Naive thymus-derived CD4-positive, alpha-beta T cell (primary cell): ENCODE measurements around the gene PLOD3. TPM values are rescaled to one million over a fixed set of nuclear protein-coding genes. Genes with fewer than 3 reads are reported as not detected.
A peak's percentile ranks its signal among the peaks of the same experiment; 100 is the strongest.
"Not testable (repeated sequence)": the region's sequence is repeated elsewhere in the genome, so short reads cannot be mapped to it uniquely, and the experiment has no call there.

Experiments used
- ATAC-seq: fragments of 150-1000 bp; cut with Tn5 transposase; 2 replicates; pipeline ENCODE4 v1.10.0; 2021; ENCODE audit warnings: mild to moderate bottlenecking, moderate library complexity
- CTCF ChIA-PET: fragments of 350-600 bp; sonication (Branson Sonifier 250); formaldehyde crosslinking; loops from one replicate; lab custom pipeline; 2021; ENCODE audit warnings: antibody characterized with exemption; lab: Charles Lee
- POLR2A ChIA-PET: fragments of 350-600 bp; sonication (Branson Sonifier 250); formaldehyde crosslinking; loops from one replicate; lab custom pipeline; 2021; ENCODE audit warnings: antibody characterized with exemption, inconsistent platforms; lab: Charles Lee
- DNase-seq, 9 donors: peaks; one replicate each; pipeline versions ENCODE4 v3.0.0 to v3.0.0-alpha.2; 2020 to 2022; ENCODE audit warnings: mixed read lengths in 1 of 9
- H3K27ac ChIP-seq: one replicate; pipeline ENCODE4 v1.7.0; 2013; ENCODE audit warnings: mild to moderate bottlenecking, low read depth, low read length, moderate library complexity
- H3K27me3 ChIP-seq, 2 donors: one replicate each; pipeline ENCODE4 v1.7.0; 2013; ENCODE audit warnings: low read length in 2 of 2, mild to moderate bottlenecking in 2 of 2, moderate library complexity in 2 of 2; ENCODE audit not compliant: control insufficient read depth in 2 of 2, insufficient read depth in 2 of 2
- H3K36me3 ChIP-seq, 3 experiments: 1 replicate in 2 of 3; 2 replicates in 1 of 3; pipeline ENCODE4 v1.7.0; 2013; ENCODE audit warnings: low read length in 3 of 3, mild to moderate bottlenecking in 3 of 3, moderate library complexity in 1 of 3; ENCODE audit not compliant: insufficient read depth in 3 of 3, control insufficient read depth in 2 of 3
- H3K4me1 ChIP-seq, 2 donors: one replicate each; pipeline ENCODE4 v1.7.0; 2013; ENCODE audit warnings: low read length in 2 of 2, mild to moderate bottlenecking in 2 of 2, moderate library complexity in 1 of 2; ENCODE audit not compliant: control insufficient read depth in 2 of 2, insufficient read depth in 2 of 2
- H3K4me3 ChIP-seq: 2 replicates; pipeline ENCODE4 v1.7.0; 2013; ENCODE audit warnings: mild to moderate bottlenecking, low read length
- H3K9me3 ChIP-seq, 3 experiments: 1 replicate in 2 of 3; 2 replicates in 1 of 3; pipeline ENCODE4 v1.7.0; 2013; ENCODE audit warnings: low read length in 3 of 3; ENCODE audit not compliant: control insufficient read depth in 2 of 3
- H3K27ac Mint-ChIP-seq, 9 donors: one replicate each; pipeline ENCODE4 v1.8.0; 2020 to 2022; ENCODE audit warnings: mixed read lengths in 9 of 9, mild to moderate bottlenecking in 8 of 9, moderate library complexity in 5 of 9, inconsistent platforms in 2 of 9
- H3K27me3 Mint-ChIP-seq, 5 donors: one replicate each; pipeline ENCODE4 v1.8.0; 2021 to 2022; ENCODE audit warnings: mixed read lengths in 5 of 5, mild to moderate bottlenecking in 1 of 5
- H3K36me3 Mint-ChIP-seq, 5 donors: one replicate each; pipeline ENCODE4 v1.8.0; 2020 to 2022; ENCODE audit warnings: mixed read lengths in 5 of 5, mild to moderate bottlenecking in 3 of 5, inconsistent platforms in 1 of 5
- H3K4me1 Mint-ChIP-seq, 7 donors: one replicate each; pipeline ENCODE4 v1.8.0; 2020 to 2022; ENCODE audit warnings: mixed read lengths in 7 of 7, mild to moderate bottlenecking in 3 of 7, inconsistent platforms in 1 of 7
- H3K4me3 Mint-ChIP-seq, 10 donors: one replicate each; pipeline ENCODE4 v1.8.0; 2020 to 2022; ENCODE audit warnings: mild to moderate bottlenecking in 10 of 10, mixed read lengths in 10 of 10, moderate library complexity in 6 of 10, inconsistent platforms in 2 of 10
- H3K9me3 Mint-ChIP-seq, 11 donors: one replicate each; pipeline ENCODE4 v1.8.0; 2020 to 2022; ENCODE audit warnings: mixed read lengths in 11 of 11, mild to moderate bottlenecking in 4 of 11, inconsistent platforms in 1 of 11, moderate library complexity in 1 of 11
- intact Hi-C, 2 donors: fragments of 100-400 bp; cut with micrococcal nuclease; formaldehyde crosslinking; loops; one replicate each; pipeline ENCODE4 v1.15.1; 2023
- polyA plus RNA-seq, 2 donors: library from polyadenylated mRNA; unstranded; fragments of 300-500 nt; fragmentation: Illumina TruSeq; gene quantifications; one replicate each; pipeline ENCODE4 v1.2.3, GENCODE V29; 2021
- total RNA-seq, 6 experiments: library from RNA in 5 of 6; stranded (reverse) in 5 of 6; gene quantifications; 1 replicate in 5 of 6; 2 replicates in 1 of 6; pipeline ENCODE4 v1.2.3 and lab custom pipeline; 2021 to 2026

The PLOD3 gene
- total and polyA plus RNA-seq, 7 experiments from 2014 or later: 15.7 to 88.4 (median 39.5) TPM

GRCh38 chr7:101201695-101202602 lies 15.4 kb downstream of the PLOD3 start:
- Mint-ChIP-seq H3K36me3 (peaks cover 0 to 12% (median 1%) of the 10 kb centered on the region in 5 donors), H3K27me3 (peaks cover 19 to 43% (median 29%) of the 10 kb centered on the region in 5 donors), H3K27ac (no peak overlapping the region), H3K9me3 (no peaks in the 10 kb centered on the region), H3K4me1 (peaks cover 0 to 22% (median 16%) of the 10 kb centered on the region in 7 donors), H3K4me3 (peak overlapping the region in 6 of 10 donors; percentile 23 to 65 (median 42))
- Histone ChIP-seq H3K4me3 (no peak overlapping the region), H3K9me3 (no peaks in the 10 kb centered on the region), H3K27ac (no peak overlapping the region), H3K4me1 (peaks cover 0 to 2% of the 10 kb centered on the region in 2 donors), H3K27me3 (peaks cover 0 to 7% of the 10 kb centered on the region in 2 donors), H3K36me3 (no peaks in the 10 kb centered on the region)
- CTCF ChIA-PET: interaction anchor here (1.1 to 2.6 kb wide), 2 partner anchors 9 to 58 kb away, joined by 5 to 9 read pairs; no protein-coding TSS in a partner anchor
- intact Hi-C loops: no loop called here
- ATAC-seq (no peak), DNase-seq (no peak)
- POLR2A ChIA-PET: interaction anchor here (0.8 to 2.0 kb wide), 2 partner anchors 16 to 42 kb away, joined by 5 to 8 read pairs; partner anchors contain the start of genes PLOD3 and ZNHIT1

GRCh38 chr7:101200862-101201599 lies 16.4 kb downstream of the PLOD3 start, which contains the start of gene MOGAT3:
Gene MOGAT3 (minus strand): TSS chr7:101201036. CDS start chr7:101200854, 182 bp downstream.
- Mint-ChIP-seq H3K4me3 (peak within 1 kb of the TSS in 8 of 10 donors; percentile 42 to 69 (median 56)), H3K27me3 (peaks cover 19 to 43% (median 29%) of the 10 kb centered on the region in 5 donors), H3K4me1 (peaks cover 0 to 22% (median 16%) of the 10 kb centered on the region in 7 donors), H3K27ac (no peak within 1 kb of the TSS), H3K36me3 (peaks cover 0 to 5% (median 1%) of the 10 kb centered on the region in 5 donors), H3K9me3 (no peaks in the 10 kb centered on the region)
- Histone ChIP-seq H3K9me3 (no peaks in the 10 kb centered on the region), H3K27ac (no peak within 1 kb of the TSS), H3K36me3 (no peaks in the 10 kb centered on the region), H3K4me3 (no peak within 1 kb of the TSS), H3K4me1 (peaks cover 0 to 2% of the 10 kb centered on the region in 2 donors), H3K27me3 (peaks cover 0 to 7% of the 10 kb centered on the region in 2 donors)
- ChIA-PET CTCF (interaction anchor here (0.9 to 1.1 kb wide), 2 partner anchors 8 to 57 kb away, joined by 3 to 5 read pairs; no protein-coding TSS in a partner anchor), POLR2A (interaction anchor here (0.6 to 1.0 kb wide), 2 partner anchors 22 to 53 kb away, joined by 3 read pairs; no protein-coding TSS in a partner anchor)
- intact Hi-C loops: no loop called here
- DNase-seq (no peak), ATAC-seq (no peak)

- Histone ChIP-seq H3K4me3 (no peak overlapping the region), H3K9me3 (no peaks in the 10 kb centered on the region), H3K27me3 (peaks cover 0 to 7% of the 10 kb centered on the region in 2 donors), H3K4me1 (peaks cover 0 to 2% of the 10 kb centered on the region in 2 donors), H3K36me3 (no peaks in the 10 kb centered on the region), H3K27ac (no peak overlapping the region)
- no peak for DNase-seq
- H3K4me1 Mint-ChIP-seq: peaks cover 0 to 22% (median 16%) of the 10 kb centered on the region in 7 donors
- ChIA-PET POLR2A (interaction anchor here (0.6 to 1.0 kb wide), 3 partner anchors 22 to 53 kb away, joined by 3 to 4 read pairs (median 3); no protein-coding TSS in a partner anchor), CTCF (interaction anchor here (0.9 kb wide), 1 partner anchor 8 kb away, joined by 3 read pairs; no protein-coding TSS in a partner anchor)
- ATAC-seq: no peak
- no peaks in the 10 kb centered on the region for H3K9me3 Mint-ChIP-seq
- intact Hi-C loops: no loop called here
- H3K4me3 Mint-ChIP-seq: no peak overlapping the region
- peaks cover 0 to 4% (median 0%) of the 10 kb centered on the region in 5 donors for H3K36me3 Mint-ChIP-seq
- H3K27ac Mint-ChIP-seq: no peak overlapping the region
- H3K27me3 Mint-ChIP-seq: peaks cover 19 to 43% (median 29%) of the 10 kb centered on the region in 5 donors
Measured at GRCh38 chr7:101200504-101200861, 16.9 kb downstream of the PLOD3 start.

DNA sequence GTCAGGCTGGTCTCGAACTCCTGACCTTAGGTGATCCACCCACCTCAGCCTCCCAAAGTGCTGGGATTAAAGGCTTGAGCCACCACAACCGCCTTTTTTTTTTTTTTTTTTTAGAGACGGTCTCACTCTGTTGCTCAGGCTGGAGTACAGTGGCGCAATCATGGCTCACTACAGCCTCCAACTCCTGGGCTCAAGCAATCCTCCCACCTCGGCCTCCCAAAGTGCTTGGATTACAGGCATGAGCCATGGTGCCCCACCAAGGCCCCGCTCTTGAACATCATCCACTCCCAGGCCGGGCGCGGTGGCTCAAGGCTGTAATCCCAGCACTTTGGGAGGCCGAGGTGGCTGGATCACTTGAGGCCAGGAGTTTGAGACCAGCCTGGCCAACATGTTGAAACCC lies 17.9 kb downstream of the PLOD3 start:
- H3K4me3 ChIP-seq, H3K36me3 ChIP-seq, intact Hi-C loops, H3K36me3 Mint-ChIP-seq, H3K27ac Mint-ChIP-seq, H3K4me1 ChIP-seq, H3K9me3 ChIP-seq, H3K27me3 ChIP-seq, ATAC-seq, H3K27ac ChIP-seq, DNase-seq, H3K9me3 Mint-ChIP-seq, H3K4me3 Mint-ChIP-seq: not testable (repeated sequence)
- peaks cover 19 to 43% (median 33%) of the 10 kb centered on the region in 5 donors for H3K27me3 Mint-ChIP-seq
- peaks cover 0 to 22% (median 16%) of the 10 kb centered on the region in 7 donors for H3K4me1 Mint-ChIP-seq
- ChIA-PET POLR2A (interaction anchor here (0.8 kb wide), 1 partner anchor 45 kb away, joined by 4 read pairs; no protein-coding TSS in a partner anchor), CTCF (interaction anchor here (0.7 kb wide), 1 partner anchor 11 kb away, joined by 3 read pairs; no protein-coding TSS in a partner anchor)

DNA sequence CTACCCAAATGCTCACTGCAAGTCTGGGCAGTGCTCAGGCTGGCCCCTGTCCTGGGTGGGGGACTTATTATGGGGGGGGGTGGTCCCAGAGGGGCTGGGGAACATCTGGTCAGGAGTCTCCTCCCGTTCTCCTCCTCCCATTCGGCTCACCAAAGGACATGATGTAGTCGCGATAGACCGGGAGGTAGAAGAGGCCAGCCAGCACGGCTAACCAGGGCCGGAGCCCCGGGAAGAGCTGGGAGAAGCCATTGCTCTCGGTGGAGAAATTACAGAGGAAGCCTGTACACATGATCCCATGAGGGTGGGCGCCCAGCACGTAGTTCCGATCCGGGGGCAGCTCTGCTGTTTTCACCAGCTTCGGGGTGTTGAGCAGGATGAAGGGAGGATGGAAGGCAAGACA lies 18.9 kb downstream of the PLOD3 start:
- Mint-ChIP-seq H3K4me1 (peaks cover 0 to 13% (median 7%) of the 10 kb centered on the region in 7 donors), H3K27me3 (peaks cover 19 to 39% (median 25%) of the 10 kb centered on the region in 5 donors), H3K9me3 (no peaks in the 10 kb centered on the region), H3K27ac (no peak overlapping the region), H3K4me3 (no peak overlapping the region), H3K36me3 (peaks cover 0 to 1% (median 0%) of the 10 kb centered on the region in 5 donors)
- Histone ChIP-seq H3K27me3 (peaks cover 0 to 7% of the 10 kb centered on the region in 2 donors), H3K4me3 (no peak overlapping the region), H3K36me3 (no peaks in the 10 kb centered on the region), H3K27ac (no peak overlapping the region), H3K4me1 (peaks cover 0 to under 1% of the 10 kb centered on the region in 2 donors), H3K9me3 (no peaks in the 10 kb centered on the region)
- POLR2A ChIA-PET: no interaction called here
- DNase-seq (no peak), ATAC-seq (no peak)
- CTCF ChIA-PET: no interaction called here
- intact Hi-C loops: no loop called here

DNA sequence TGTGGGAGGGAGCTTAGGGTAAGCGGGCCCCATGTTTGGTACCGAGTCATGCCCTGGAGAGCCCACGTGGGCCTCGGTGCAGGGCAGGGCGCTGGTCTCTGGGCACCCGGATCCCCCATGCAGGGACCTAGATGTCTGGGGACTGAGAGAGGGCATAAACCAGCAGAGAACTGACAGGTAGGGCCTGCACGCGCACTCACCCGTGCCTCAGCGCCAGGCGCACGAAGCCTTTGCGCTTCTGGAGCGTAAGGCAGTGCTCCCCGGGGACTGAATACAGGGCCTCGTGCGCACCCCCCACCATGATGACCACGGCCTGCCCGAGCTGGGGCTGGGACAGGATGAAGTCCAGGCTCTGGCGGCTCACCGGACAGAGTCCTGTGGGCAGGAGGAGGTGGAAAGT lies 19.4 kb downstream of the PLOD3 start:
- DNase-seq (no peak), ATAC-seq (no peak)
- H3K36me3 ChIP-seq: no peaks in the 10 kb centered on the region
- POLR2A ChIA-PET: no interaction called here
- H3K4me1 ChIP-seq: no peaks in the 10 kb centered on the region
- H3K4me3 Mint-ChIP-seq: no peak overlapping the region
- no peaks in the 10 kb centered on the region for H3K9me3 Mint-ChIP-seq
- no peaks in the 10 kb centered on the region for H3K9me3 ChIP-seq
- H3K4me1 Mint-ChIP-seq: peaks cover 0 to 13% (median 7%) of the 10 kb centered on the region in 7 donors
- H3K4me3 ChIP-seq: no peak overlapping the region
- intact Hi-C loops: no loop called here
- H3K27ac Mint-ChIP-seq: no peak overlapping the region
- peaks cover 0 to 1% (median 0%) of the 10 kb centered on the region in 5 donors for H3K36me3 Mint-ChIP-seq
- H3K27me3 Mint-ChIP-seq: peaks cover 18 to 38% (median 23%) of the 10 kb centered on the region in 5 donors
- peaks cover 0 to 7% of the 10 kb centered on the region in 2 donors for H3K27me3 ChIP-seq
- H3K27ac ChIP-seq: no peak overlapping the region
- CTCF ChIA-PET: no interaction called here
